GM12878 (cell line): ENCODE results near the gene SLC25A47. TPM values are rescaled to one million over a fixed set of nuclear protein-coding genes. Genes with fewer than 3 reads are reported as not detected.
"Not testable (repeated sequence)": the region's sequence is repeated elsewhere in the genome, so short reads cannot be mapped to it uniquely, and the experiment has no call there.

Experiments
- ATAC-seq: fragments of 200-7000 bp; cut with Tn5 transposase; 3 replicates; pipeline ENCODE4 v1.9.1; 2020; ENCODE audit warnings: mild to moderate bottlenecking, moderate library complexity
- BruUV-seq: library from RNA; stranded (reverse); fragments of 400-500 nt; replicated peaks from 2 replicates; lab custom pipeline; 2021; lab: Mats Ljungman, UMichigan
- CTCF ChIA-PET: fragments of 300-600 bp; sonication (Branson Sonifier 250); formaldehyde crosslinking; extraction: SDS; loops from one replicate; lab custom pipeline; 2021; ENCODE audit warnings: inconsistent platforms; lab: Yijun Ruan, JAX
- POLR2A ChIA-PET: fragments of 350-600 bp; formaldehyde crosslinking; extraction: SDS; loops from one replicate; lab custom pipeline; 2021; ENCODE audit warnings: inconsistent platforms; lab: Charles Lee
- RAD21 ChIA-PET: fragments of 300-600 bp; sonication (Branson Sonifier 250); formaldehyde crosslinking; loops from one replicate; lab custom pipeline; 2023; ENCODE audit warnings: antibody characterized with exemption; ENCODE audit not compliant: unreplicated experiment; lab: Charles Lee
- SMC1A ChIA-PET: fragments of 300-600 bp; sonication (Branson Sonifier 250); formaldehyde crosslinking; loops from one replicate; lab custom pipeline; 2023; ENCODE audit not compliant: unreplicated experiment, uncharacterized antibody; lab: Charles Lee
- DNase-seq: peaks from one replicate; pipeline ENCODE4 v3.0.0-alpha.2; 2011; ENCODE audit warnings: low read depth, low spot score
- FAIRE-seq: peaks from 3 replicates; lab custom pipeline; 2011; peaks lifted over from hg19 to GRCh38; lab: Jason Lieb, UNC
- H2AFZ ChIP-seq: 2 replicates; pipeline ENCODE4 v1.6.0; 2011; ENCODE audit warnings: low read depth, low read length, control low read depth; ENCODE audit not compliant: control insufficient read depth
- H3K27ac ChIP-seq: 2 replicates; pipeline ENCODE4 v1.5.1; 2011; ENCODE audit warnings: control low read depth; ENCODE audit not compliant: control insufficient read depth, insufficient read depth
- H3K27me3 ChIP-seq, 2 experiments: replicated peaks in 1 of 2; 2 replicates each; pipeline versions ENCODE4 v1.6.0 to v1.6.1; 2011; ENCODE audit warnings: low read length in 1 of 2; ENCODE audit not compliant: control insufficient read depth in 2 of 2, insufficient read depth in 2 of 2
- H3K36me3 ChIP-seq, 2 experiments: 2 replicates each; pipeline ENCODE4 v1.5.1; 2011; ENCODE audit warnings: low read length in 1 of 2; ENCODE audit not compliant: control insufficient read depth in 2 of 2, insufficient read depth in 2 of 2
- H3K4me1 ChIP-seq: 2 replicates; pipeline ENCODE4 v1.6.1; 2011; ENCODE audit warnings: mild to moderate bottlenecking, low read length, moderate library complexity, mixed read lengths; ENCODE audit not compliant: control insufficient read depth, insufficient read depth
- H3K4me2 ChIP-seq: 2 replicates; pipeline ENCODE4 v1.6.0; 2011; ENCODE audit warnings: control low read depth; ENCODE audit not compliant: control insufficient read depth, insufficient read depth
- H3K4me3 ChIP-seq: fragments of 200-600 bp; sonication (generic); 2 replicates; pipeline ENCODE4 v1.5.1; 2016
- H3K79me2 ChIP-seq: 2 replicates; pipeline ENCODE4 v1.6.0; 2011; ENCODE audit warnings: low read length; ENCODE audit not compliant: control insufficient read depth, insufficient read depth
- H3K9ac ChIP-seq: 2 replicates; pipeline ENCODE4 v1.8.0; 2011; ENCODE audit warnings: low read length, control low read depth, mixed read lengths; ENCODE audit not compliant: control insufficient read depth, insufficient read depth
- H3K9me3 ChIP-seq: replicated peaks from 3 replicates; pipeline ENCODE4 v1.5.1; 2011; ENCODE audit warnings: mild to moderate bottlenecking, low read length; ENCODE audit not compliant: control insufficient read depth, insufficient read depth
- H4K20me1 ChIP-seq: 2 replicates; pipeline ENCODE4 v1.6.0; 2011; ENCODE audit not compliant: control insufficient read depth, insufficient read depth
- SIN3A ChIP-seq: IDR thresholded peaks from 2 replicates; pipeline ENCODE4 v1.6.1; 2012; ENCODE audit warnings: low read depth, low read length, improper control_type of control experiment
- WGBS: methylation state at CpG from one replicate; pipeline ENCODE4 v1.1.6; 2016; ENCODE audit warnings: low lambda C conversion rate; ENCODE audit not compliant: insufficient replicate concordance, insufficient coverage; ENCODE audit errors: missing lambda C conversion rate; 5-methylcytosine and 5-hydroxymethylcytosine counted together
- in situ Hi-C: fragments of 300-500 bp; cut with MboI; formaldehyde crosslinking; loops from 9 replicates; pipeline ENCODE4 v1.14.3; 2018; ENCODE audit warnings: mixed read lengths
- intact Hi-C: fragments of 100-400 bp; cut with micrococcal nuclease; formaldehyde crosslinking; loops from one replicate; pipeline ENCODE4 v1.14.2; 2022; ENCODE audit not compliant: unreplicated experiment
- polyA plus RNA-seq, 11 experiments: library from polyadenylated mRNA; depleted of rRNA in 4 of 11; unstranded in 6 of 11; stranded (reverse) in 5 of 11; fragments of >200 nt; fragmentation: Nextera tagmentation in 4 of 11; fragmentation: Illumina TruSeq in 1 of 11; extraction: Ambion mirVana in 4 of 11; extraction: Trizol in 1 of 11; gene quantifications; 1 replicate in 1 of 11; 2 replicates in 10 of 11; pipeline versions ENCODE4 v1.2.1 to v1.2.3, GENCODE V29; 2011 to 2016; ENCODE audit warnings: inconsistent platforms in 2 of 11, missing spikeins in 2 of 11, low read depth in 1 of 11
- total RNA-seq, 4 experiments: library from RNA; depleted of rRNA in 3 of 4; stranded (reverse); fragments of >200 nt in 3 of 4; fragmentation: Illumina TruSeq in 1 of 4; extraction: Trizol in 1 of 4; gene quantifications; 2 replicates each; pipeline versions ENCODE4 v1.2.1 to v1.2.3, GENCODE V29; 2013 to 2021
- TF ChIP-seq, protein P1 (sequence below): fragments of 450-650 bp; formaldehyde crosslinking; IDR thresholded peaks from 2 replicates; pipeline ENCODE4 v1.5.0; 2022; ENCODE audit warnings: mild to moderate bottlenecking, missing genetic modification characterization

Gene SLC25A47
- total and polyA plus RNA-seq, 10 of the 15 experiments (the other 5 are each of a cell fraction or from before 2014, with no cell fraction given): 0.14 TPM; not detected in 9

- TF ChIP-seq, protein P1, sequence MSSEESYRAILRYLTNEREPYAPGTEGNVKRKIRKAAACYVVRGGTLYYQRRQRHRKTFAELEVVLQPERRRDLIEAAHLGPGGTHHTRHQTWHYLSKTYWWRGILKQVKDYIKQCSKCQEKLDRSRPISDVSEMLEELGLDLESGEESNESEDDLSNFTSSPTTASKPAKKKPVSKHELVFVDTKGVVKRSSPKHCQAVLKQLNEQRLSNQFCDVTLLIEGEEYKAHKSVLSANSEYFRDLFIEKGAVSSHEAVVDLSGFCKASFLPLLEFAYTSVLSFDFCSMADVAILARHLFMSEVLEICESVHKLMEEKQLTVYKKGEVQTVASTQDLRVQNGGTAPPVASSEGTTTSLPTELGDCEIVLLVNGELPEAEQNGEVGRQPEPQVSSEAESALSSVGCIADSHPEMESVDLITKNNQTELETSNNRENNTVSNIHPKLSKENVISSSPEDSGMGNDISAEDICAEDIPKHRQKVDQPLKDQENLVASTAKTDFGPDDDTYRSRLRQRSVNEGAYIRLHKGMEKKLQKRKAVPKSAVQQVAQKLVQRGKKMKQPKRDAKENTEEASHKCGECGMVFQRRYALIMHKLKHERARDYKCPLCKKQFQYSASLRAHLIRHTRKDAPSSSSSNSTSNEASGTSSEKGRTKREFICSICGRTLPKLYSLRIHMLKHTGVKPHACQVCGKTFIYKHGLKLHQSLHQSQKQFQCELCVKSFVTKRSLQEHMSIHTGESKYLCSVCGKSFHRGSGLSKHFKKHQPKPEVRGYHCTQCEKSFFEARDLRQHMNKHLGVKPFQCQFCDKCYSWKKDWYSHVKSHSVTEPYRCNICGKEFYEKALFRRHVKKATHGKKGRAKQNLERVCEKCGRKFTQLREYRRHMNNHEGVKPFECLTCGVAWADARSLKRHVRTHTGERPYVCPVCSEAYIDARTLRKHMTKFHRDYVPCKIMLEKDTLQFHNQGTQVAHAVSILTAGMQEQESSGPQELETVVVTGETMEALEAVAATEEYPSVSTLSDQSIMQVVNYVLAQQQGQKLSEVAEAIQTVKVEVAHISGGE (CRISPR knock-in tag): no peak
- TF ChIP-seq, all 136 proteins: peak for 0
Observed at GRCh38 chr14:100295376-100296105, 27.6 kb upstream of the SLC25A47 start (continued).

DNA sequence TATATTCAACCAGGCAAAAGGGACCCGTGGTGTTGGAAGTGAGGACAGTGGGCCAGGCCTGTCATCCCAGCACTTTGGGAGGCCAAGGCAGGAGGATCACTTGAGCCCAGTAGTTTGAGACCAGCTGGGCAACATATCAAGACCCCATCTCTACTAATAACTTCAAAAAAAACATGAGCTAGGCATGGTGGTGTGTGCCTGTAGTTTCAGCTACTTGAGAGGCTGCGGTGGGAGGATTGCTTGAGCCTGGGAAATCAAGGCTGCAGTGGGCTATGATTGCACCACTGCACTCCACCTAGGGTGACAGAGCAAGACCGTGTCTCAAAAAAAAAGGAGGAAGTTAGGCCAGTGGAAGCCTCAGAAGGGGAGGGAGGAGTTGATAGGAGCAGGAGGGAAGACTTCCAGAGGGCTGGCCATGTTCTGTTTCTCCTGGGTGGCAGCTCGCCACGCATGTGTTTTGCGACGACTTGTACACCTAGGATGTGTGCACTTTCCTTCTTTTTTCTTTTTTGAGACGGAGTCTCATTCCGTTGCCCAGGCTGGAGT is 27.0 kb upstream of the SLC25A47 start:
- no TSS peak for BruUV-seq
- ATAC-seq: no peak
- in situ Hi-C loops (no loop called here), intact Hi-C loops (no loop called here)
- H3K27ac ChIP-seq: no peak overlapping the region
- no peaks in the 10 kb centered on the region for H3K27me3 ChIP-seq
- ChIA-PET POLR2A (interaction anchor here (0.6 to 1.6 kb wide), 3 partner anchors 75 to 79 kb away, joined by 3 to 9 read pairs (median 3); a partner anchor contains a TSS), CTCF (interaction anchor here (0.6 to 4.4 kb wide), 7 partner anchors 11 to 86 kb away, joined by 4 to 39 read pairs (median 6); partner anchors contain the start of gene WDR25), RAD21 (interaction anchor here (1.4 kb wide), 1 partner anchor 82 kb away, joined by 4 read pairs; no protein-coding TSS in a partner anchor), SMC1A (interaction anchor here (1.8 to 2.5 kb wide), 2 partner anchors 53 to 78 kb away, joined by 5 to 11 read pairs; a partner anchor contains a TSS)
- no peaks in the 10 kb centered on the region for H4K20me1 ChIP-seq
- no peak for DNase-seq
- H3K4me2 ChIP-seq: no peak overlapping the region
- H3K79me2 ChIP-seq: no peaks in the 10 kb centered on the region
- H3K36me3 ChIP-seq: no peaks in the 10 kb centered on the region
- no peak for TF ChIP-seq SIN3A
- peaks cover 16% of the 10 kb centered on the region for H3K4me1 ChIP-seq
- no peaks in the 10 kb centered on the region for H3K9me3 ChIP-seq
- WGBS: 77% methylated on average over 9 of the region's 9 CpGs
- H3K9ac ChIP-seq: no peak overlapping the region
- no peak overlapping the region for H3K4me3 ChIP-seq
- no peak for FAIRE-seq
- no peak overlapping the region for H2AFZ ChIP-seq

- H3K27ac ChIP-seq, ATAC-seq, in situ Hi-C loops, H3K36me3 ChIP-seq, H3K27me3 ChIP-seq, H3K4me3 ChIP-seq, FAIRE-seq, H3K4me2 ChIP-seq, DNase-seq, intact Hi-C loops, H4K20me1 ChIP-seq, H3K9ac ChIP-seq, H3K79me2 ChIP-seq, BruUV-seq, H3K9me3 ChIP-seq, H2AFZ ChIP-seq: not testable (repeated sequence)
- ChIA-PET RAD21 (interaction anchor here (1.3 to 1.4 kb wide), 2 partner anchors 79 to 81 kb away, joined by 4 to 7 read pairs; a partner anchor contains a TSS), CTCF (interaction anchor here (0.6 to 4.4 kb wide), 8 partner anchors 11 to 104 kb away, joined by 3 to 39 read pairs (median 5); partner anchors contain the start of gene WDR25), SMC1A (interaction anchor here (0.6 to 1.8 kb wide), 3 partner anchors 54 to 89 kb away, joined by 3 to 5 read pairs (median 5); partner anchors contain the start of gene WDR25), POLR2A (interaction anchor here (0.6 to 1.6 kb wide), 3 partner anchors 74 to 79 kb away, joined by 3 to 9 read pairs (median 3); a partner anchor contains a TSS)
- H3K4me1 ChIP-seq: peaks cover 16% of the 10 kb centered on the region
- WGBS: 74% methylated on average over 11 of the region's 11 CpGs
Observed at GRCh38 chr14:100296729-100297128, 26.4 kb upstream of the SLC25A47 start.
